HUES6 (cell line): ENCODE measurements around the gene HOPX.
"Not testable (repeated sequence)": the region's sequence is repeated elsewhere in the genome, so short reads cannot be mapped to it uniquely, and the experiment has no call there.

Experiments used
- H3K27ac ChIP-seq: 2 replicates; pipeline ENCODE4 v1.7.0; 2013; ENCODE audit warnings: low read depth, mild to moderate bottlenecking, low read length, inconsistent platforms
- H3K27me3 ChIP-seq: 2 replicates; pipeline ENCODE4 v1.6.1; 2013; ENCODE audit warnings: low read length; ENCODE audit not compliant: control insufficient read depth, insufficient read depth
- H3K36me3 ChIP-seq: 2 replicates; pipeline ENCODE4 v1.6.1; 2013; ENCODE audit warnings: low read length; ENCODE audit not compliant: control insufficient read depth, insufficient read depth
- H3K4me1 ChIP-seq: 2 replicates; pipeline ENCODE4 v1.6.1; 2013; ENCODE audit warnings: low read length; ENCODE audit not compliant: control insufficient read depth, insufficient read depth
- H3K4me3 ChIP-seq: 2 replicates; pipeline ENCODE4 v1.5.1; 2013; ENCODE audit warnings: low read depth, low read length
- H3K9ac ChIP-seq: one replicate; pipeline ENCODE4 v1.6.1; 2013; ENCODE audit warnings: mild to moderate bottlenecking, low read length
- H3K9me3 ChIP-seq: 2 replicates; pipeline ENCODE4 v1.6.1; 2013; ENCODE audit warnings: low read depth, low read length; ENCODE audit not compliant: control insufficient read depth, insufficient read depth

HOPX gene

DNA sequence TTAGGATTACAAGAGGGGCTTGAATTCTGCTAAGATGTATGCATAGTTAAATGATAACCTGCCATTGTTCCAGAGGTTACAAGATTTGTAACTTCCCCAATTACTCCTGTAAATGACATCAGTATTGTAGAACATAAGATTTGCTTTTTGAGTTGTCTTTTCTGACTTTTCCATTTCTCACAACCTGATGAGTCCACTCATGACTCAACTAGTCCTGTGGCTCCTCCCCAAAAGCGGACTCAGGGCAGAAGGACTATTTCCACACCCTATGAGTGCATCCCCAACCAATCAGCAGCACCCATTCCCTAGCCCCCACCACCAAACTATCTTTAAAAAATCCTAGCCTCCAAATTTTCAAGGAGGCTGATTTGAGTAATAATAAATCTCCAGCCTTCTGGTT, 54.7 kb downstream of the HOPX start:
- H3K36me3 ChIP-seq = no peaks in the 10 kb centered on the region
- no peak overlapping the region for H3K9ac ChIP-seq
- peaks cover 45% of the 10 kb centered on the region for H3K9me3 ChIP-seq
- H3K4me3 ChIP-seq = no peak overlapping the region
- H3K27me3 ChIP-seq = no peaks in the 10 kb centered on the region
- no peaks in the 10 kb centered on the region for H3K4me1 ChIP-seq
- no peak overlapping the region for H3K27ac ChIP-seq

- Histone ChIP-seq H3K4me3 (no peak overlapping the region), H3K36me3 (no peaks in the 10 kb centered on the region), H3K9ac (no peak overlapping the region), H3K4me1 (peaks cover 8% of the 10 kb centered on the region), H3K9me3 (peaks cover 47% of the 10 kb centered on the region), H3K27me3 (no peaks in the 10 kb centered on the region), H3K27ac (no peak overlapping the region)
Measured at GRCh38 chr4:56622176-56622575, 58.9 kb downstream of the HOPX start.

GRCh38 chr4:56619816-56620215, 61.3 kb downstream of the HOPX start:
- peaks cover 8% of the 10 kb centered on the region for H3K4me1 ChIP-seq
- peaks cover 24% of the 10 kb centered on the region for H3K9me3 ChIP-seq
- H3K4me3 ChIP-seq = no peak overlapping the region
- no peak overlapping the region for H3K27ac ChIP-seq
- no peak overlapping the region for H3K9ac ChIP-seq
- no peaks in the 10 kb centered on the region for H3K27me3 ChIP-seq
- no peaks in the 10 kb centered on the region for H3K36me3 ChIP-seq

DNA sequence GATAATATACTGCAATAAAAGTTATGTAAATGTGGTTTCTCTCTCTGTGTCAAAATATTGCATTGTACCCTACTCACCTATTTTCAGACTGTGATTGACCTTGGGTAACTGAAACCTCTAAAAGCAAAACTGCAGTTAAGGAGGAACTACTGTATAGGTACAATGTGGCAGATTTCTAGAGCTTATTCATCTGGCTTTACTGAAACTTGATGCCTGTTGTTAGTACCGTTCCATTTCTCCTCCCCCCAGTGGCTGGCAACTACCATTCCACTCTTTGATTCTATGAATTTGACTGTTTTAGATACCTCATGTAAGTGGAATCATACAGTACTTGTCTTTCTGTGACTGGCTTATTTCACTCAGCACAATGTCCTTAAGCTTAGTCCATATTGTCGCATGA, 61.9 kb downstream of the HOPX start:
- Histone ChIP-seq H3K9me3 (peaks cover 17% of the 10 kb centered on the region; the same call in 1 of the 2 replicates), H3K27ac (no peak overlapping the region), H3K4me3 (no peak overlapping the region), H3K27me3 (no peaks in the 10 kb centered on the region), H3K36me3 (no peaks in the 10 kb centered on the region), H3K4me1 (peaks cover 8% of the 10 kb centered on the region), H3K9ac (no peak overlapping the region)

DNA sequence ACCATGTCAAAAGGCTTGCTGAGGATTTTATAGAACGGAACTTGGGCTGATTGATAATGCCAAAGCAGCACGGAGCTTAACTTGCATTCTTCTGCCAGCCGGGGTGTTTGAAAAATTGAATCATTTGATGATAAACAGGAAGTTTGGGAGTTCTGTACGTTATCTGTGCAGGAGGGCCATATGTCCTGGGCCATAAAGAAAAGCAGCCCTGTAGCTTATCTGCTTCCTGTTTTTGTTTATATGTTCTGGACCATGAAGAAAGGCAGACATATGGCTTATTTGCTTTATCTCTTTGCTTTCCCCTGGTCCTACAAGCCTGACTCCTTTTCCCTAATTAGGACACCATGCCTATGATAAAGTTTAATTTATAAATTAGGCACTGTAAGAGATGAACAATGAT, 62.4 kb downstream of the HOPX start:
- H3K4me1 ChIP-seq = peaks cover 8% of the 10 kb centered on the region
- H3K4me3 ChIP-seq = no peak overlapping the region

DNA sequence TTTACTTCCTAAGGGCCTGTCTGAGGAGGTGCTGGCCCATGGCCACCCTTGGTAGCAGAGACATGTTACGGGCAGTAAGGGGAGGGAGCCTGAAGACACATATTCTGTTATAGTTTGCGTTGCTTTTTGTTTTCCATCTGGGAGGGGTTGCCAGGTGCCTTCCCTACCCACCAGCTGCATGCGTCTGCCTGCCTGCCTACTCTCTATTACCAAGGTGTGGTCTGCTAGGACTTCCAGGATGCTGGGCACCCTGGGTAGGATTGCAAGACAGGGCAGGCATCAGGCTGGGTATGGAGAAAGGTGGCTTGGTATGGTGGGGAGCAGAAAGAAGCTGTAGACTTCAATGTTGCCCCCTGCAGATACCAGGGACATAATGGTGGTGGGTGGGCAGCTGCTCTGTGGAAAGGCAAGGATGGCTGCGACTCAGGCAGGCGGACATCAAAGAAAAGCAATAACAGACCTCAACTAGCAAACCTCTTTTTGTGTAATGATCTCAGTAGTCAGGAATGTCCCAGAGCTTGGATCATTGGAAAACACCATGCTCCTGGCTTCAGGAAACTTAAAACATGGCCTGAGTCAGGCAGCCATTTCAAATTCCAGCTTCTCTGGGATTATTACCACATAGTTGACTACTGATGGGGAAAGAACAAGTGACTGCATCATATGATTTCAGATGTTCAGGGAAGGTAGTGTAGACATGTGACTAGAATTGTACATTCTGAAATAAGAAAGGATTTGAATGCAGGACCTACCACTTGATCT, 67.8 kb downstream of the HOPX start:
- Histone ChIP-seq H3K9me3 (peaks cover 4% of the 10 kb centered on the region; the same call in 1 of the 2 replicates), H3K27me3 (peaks cover 19% of the 10 kb centered on the region), H3K36me3 (no peaks in the 10 kb centered on the region), H3K4me3 (no peak overlapping the region), H3K9ac (no peak overlapping the region), H3K27ac (no peak overlapping the region), H3K4me1 (peaks cover 12% of the 10 kb centered on the region)

More for the DNA sequence above, 62.4 kb downstream of the HOPX start:
- no peaks in the 10 kb centered on the region for H3K27me3 ChIP-seq
- peaks cover 17% of the 10 kb centered on the region; the same call in 1 of the 2 replicates for H3K9me3 ChIP-seq
- no peak overlapping the region for H3K27ac ChIP-seq
- H3K36me3 ChIP-seq = no peaks in the 10 kb centered on the region
- H3K9ac ChIP-seq = no peak overlapping the region

DNA sequence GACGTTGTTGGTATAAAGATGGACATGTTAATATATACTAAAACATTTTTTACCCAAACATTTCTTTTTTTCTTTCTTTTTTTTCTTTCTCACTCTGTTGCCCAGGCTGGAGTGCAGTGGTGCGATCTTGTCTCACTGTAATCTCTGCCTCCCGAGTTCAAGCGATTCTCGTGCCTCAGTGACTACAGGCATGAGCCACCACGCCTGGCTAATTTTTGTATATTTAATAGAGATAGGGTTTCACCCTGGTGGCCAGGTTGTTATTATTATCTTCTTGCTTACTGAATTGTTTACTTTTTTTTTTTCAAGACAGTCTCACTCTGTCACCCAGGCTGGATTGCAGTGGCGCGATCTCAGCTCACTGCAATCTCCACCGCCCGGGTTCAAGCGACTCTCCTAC, 68.8 kb downstream of the HOPX start:
- H3K4me3 ChIP-seq = no peak overlapping the region
- H3K27me3 ChIP-seq = peaks cover 29% of the 10 kb centered on the region
- H3K27ac ChIP-seq = no peak overlapping the region
- H3K9ac ChIP-seq = no peak overlapping the region
- no peaks in the 10 kb centered on the region for H3K9me3 ChIP-seq
- H3K4me1 ChIP-seq = peaks cover 12% of the 10 kb centered on the region
- no peaks in the 10 kb centered on the region for H3K36me3 ChIP-seq

DNA sequence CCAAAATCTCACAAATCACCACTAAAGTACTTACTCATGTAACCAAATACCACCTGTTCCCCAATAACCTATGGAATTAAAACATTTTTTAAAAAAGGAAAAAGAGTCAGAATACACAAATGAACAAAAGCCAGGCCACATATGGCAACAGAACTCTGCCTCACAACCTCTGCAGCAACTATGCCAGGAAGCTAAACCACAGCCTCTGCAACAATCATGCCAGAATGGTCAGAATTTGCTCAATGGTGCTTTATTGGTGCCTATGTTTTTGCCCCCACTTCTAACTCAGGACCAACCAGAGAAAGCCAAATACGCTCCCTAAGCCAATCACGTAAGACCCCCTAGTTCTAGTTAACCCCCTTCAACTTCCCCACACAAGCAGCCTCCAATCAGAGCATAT, 69.6 kb downstream of the HOPX start:
- no peak overlapping the region for H3K4me3 ChIP-seq
- H3K9ac ChIP-seq = no peak overlapping the region
- H3K27ac ChIP-seq = no peak overlapping the region
- H3K27me3 ChIP-seq = peaks cover 37% of the 10 kb centered on the region
- H3K4me1 ChIP-seq = peaks cover 19% of the 10 kb centered on the region
- H3K36me3 ChIP-seq = no peaks in the 10 kb centered on the region
- no peaks in the 10 kb centered on the region for H3K9me3 ChIP-seq

DNA sequence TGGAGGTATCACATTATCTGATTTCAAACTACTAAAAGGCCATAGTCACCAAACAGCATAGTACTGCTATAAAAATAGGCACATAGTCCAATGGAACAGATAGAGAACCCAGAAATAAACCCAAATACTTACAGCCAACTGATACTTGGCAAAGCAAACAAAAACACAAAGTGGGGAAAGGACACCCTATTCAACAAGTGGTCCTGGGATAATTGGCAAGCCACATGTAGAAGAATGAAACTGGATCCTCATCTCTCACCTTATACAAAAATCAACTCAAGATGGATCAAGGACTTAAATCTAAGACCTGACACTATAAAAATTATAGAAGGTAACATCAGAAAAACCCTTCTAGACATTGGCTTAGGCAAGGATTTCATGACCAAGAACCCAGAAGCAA, 70.9 kb downstream of the HOPX start:
- H3K27me3 ChIP-seq = peaks cover 44% of the 10 kb centered on the region
- not testable (repeated sequence) for H3K9ac ChIP-seq, H3K4me3 ChIP-seq

GRCh38 chr4:56607926-56608325, 73.2 kb downstream of the HOPX start:
- no peaks in the 10 kb centered on the region for H3K9me3 ChIP-seq
- peaks cover 63% of the 10 kb centered on the region for H3K27me3 ChIP-seq
- H3K27ac ChIP-seq = no peak overlapping the region
- H3K4me1 ChIP-seq = peaks cover 39% of the 10 kb centered on the region
- no peaks in the 10 kb centered on the region for H3K36me3 ChIP-seq
- no peak overlapping the region for H3K4me3 ChIP-seq
- no peak overlapping the region for H3K9ac ChIP-seq

More for the DNA sequence above, 70.9 kb downstream of the HOPX start:
- not testable (repeated sequence) for H3K36me3 ChIP-seq, H3K9me3 ChIP-seq, H3K27ac ChIP-seq
- H3K4me1 ChIP-seq = peaks cover 27% of the 10 kb centered on the region

- Histone ChIP-seq H3K9ac (no peak overlapping the region), H3K36me3 (no peaks in the 10 kb centered on the region), H3K27ac (no peak overlapping the region), H3K9me3 (no peaks in the 10 kb centered on the region), H3K4me3 (peak overlapping the region; percentile 40), H3K4me1 (peaks cover 32% of the 10 kb centered on the region), H3K27me3 (peaks cover 66% of the 10 kb centered on the region)
Measured at GRCh38 chr4:56606385-56606784, 74.7 kb downstream of the HOPX start.
